ENCODE data around the gene MITF.

DNA sequence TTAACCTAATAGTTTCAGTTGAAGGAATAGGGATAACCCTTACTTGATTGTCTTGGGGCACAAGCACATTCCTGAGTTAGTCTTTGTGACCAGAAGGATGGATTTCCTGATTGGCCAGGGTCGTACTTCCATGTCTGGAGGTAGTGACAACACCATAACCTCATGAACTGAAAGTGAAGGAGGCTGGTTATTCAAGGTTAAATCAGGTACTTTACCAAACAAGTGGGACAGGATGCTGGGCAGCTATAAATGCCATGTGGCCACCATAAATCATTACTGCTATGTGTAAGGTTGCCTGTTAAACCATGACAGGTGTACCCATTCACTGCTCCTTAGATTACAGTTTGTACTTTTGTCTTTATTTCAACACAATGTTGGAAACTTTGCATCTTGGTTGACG, 132.0 kb downstream of the MITF start:
- TF ChIP-seq, protein P1, sequence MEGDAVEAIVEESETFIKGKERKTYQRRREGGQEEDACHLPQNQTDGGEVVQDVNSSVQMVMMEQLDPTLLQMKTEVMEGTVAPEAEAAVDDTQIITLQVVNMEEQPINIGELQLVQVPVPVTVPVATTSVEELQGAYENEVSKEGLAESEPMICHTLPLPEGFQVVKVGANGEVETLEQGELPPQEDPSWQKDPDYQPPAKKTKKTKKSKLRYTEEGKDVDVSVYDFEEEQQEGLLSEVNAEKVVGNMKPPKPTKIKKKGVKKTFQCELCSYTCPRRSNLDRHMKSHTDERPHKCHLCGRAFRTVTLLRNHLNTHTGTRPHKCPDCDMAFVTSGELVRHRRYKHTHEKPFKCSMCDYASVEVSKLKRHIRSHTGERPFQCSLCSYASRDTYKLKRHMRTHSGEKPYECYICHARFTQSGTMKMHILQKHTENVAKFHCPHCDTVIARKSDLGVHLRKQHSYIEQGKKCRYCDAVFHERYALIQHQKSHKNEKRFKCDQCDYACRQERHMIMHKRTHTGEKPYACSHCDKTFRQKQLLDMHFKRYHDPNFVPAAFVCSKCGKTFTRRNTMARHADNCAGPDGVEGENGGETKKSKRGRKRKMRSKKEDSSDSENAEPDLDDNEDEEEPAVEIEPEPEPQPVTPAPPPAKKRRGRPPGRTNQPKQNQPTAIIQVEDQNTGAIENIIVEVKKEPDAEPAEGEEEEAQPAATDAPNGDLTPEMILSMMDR (IDR thresholded peaks at IDR 0.05; ENCODE audit: low read depth, low read length, poor library complexity, severe bottlenecking): no peak
- TF ChIP-seq EZH2phosphoT487 (IDR thresholded peaks at IDR 0.05; ENCODE audit: borderline replicate concordance, low read length): no peak
